GM20000 (cell line): ENCODE data around the gene MAP3K1.
A peak's percentile ranks its signal among the peaks of the same experiment; 100 is the strongest.

Experiments used
- DNase-seq: peaks from one replicate; pipeline ENCODE4 v3.0.0; 2012; ENCODE audit warnings: low spot score
- CTCF ChIP-seq: IDR thresholded peaks from 2 replicates; pipeline ENCODE4 v1.5.1; 2012; ENCODE audit warnings: mild to moderate bottlenecking, control low read depth; ENCODE audit errors: extremely low read depth, missing control alignments

MAP3K1 gene

GRCh38 chr5:56837381-56837780 is 22.0 kb downstream of the MAP3K1 start:
- DNase-seq, result no peak
- no peak for TF ChIP-seq CTCF

GRCh38 chr5:56837956-56838355 is 22.6 kb downstream of the MAP3K1 start:
- TF ChIP-seq CTCF, result no peak
- no peak for DNase-seq

GRCh38 chr5:56838409-56839039 is 23.2 kb downstream of the MAP3K1 start:
- DNase-seq, result peak; percentile 25
- TF ChIP-seq CTCF, result peak; percentile 19

GRCh38 chr5:56839062-56839461 is 23.7 kb downstream of the MAP3K1 start:
- TF ChIP-seq CTCF, result no peak

GRCh38 chr5:56840597-56840996 is 25.2 kb downstream of the MAP3K1 start:
- no peak for TF ChIP-seq CTCF
- no peak for DNase-seq

More at GRCh38 chr5:56839062-56839461, 23.7 kb downstream of the MAP3K1 start:
- DNase-seq, result no peak

- DNase-seq, result no peak
- no peak for TF ChIP-seq CTCF
These were observed 29.9 kb downstream of the MAP3K1 start for GRCh38 chr5:56845277-56845676.

- TF ChIP-seq CTCF, result no peak
- DNase-seq, result no peak
These were observed 30.6 kb downstream of the MAP3K1 start for GRCh38 chr5:56845904-56846480.
